ENCODE data around the gene AKNA.
A peak's percentile ranks its signal among the peaks of the same experiment; 100 is the strongest.

Gene AKNA

DNA sequence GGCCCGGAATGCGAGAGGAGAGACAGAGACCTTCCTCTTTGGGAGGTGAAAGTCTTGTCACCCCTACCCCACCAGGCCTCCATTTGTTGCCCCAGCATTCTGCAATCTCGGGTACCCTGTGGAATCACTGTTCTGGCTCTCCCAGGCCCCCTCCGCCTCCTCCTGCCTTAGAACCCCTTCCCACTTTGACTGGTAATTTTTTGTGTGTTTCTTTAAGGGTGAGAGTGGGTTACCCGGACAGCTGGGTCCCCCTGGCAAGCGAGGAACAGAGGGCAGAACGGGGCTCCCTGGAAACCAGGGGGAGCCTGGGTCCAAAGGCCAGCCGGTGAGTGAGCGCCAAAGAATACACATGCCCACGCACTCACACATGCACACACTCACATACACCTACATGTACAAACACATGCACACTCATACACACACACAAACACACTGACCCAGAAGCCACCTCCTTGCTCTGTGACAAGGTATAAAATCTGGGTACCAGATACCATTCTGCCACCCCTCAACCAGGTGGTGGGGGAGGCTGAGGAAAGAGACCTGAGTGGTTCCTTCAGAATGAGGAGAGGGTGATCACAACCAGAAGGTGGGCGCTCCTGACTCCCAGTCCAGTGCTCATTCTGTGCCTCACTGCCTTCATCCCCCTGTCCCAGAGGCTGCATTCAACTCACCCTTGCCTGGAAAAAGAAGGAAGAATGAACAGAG is 95.7 kb downstream of the AKNA start:
- CTCF ChIA-PET: interaction anchor here (0.8 to 18.7 kb wide), 38 partner anchors 8 to 484 kb away, joined by 3 to 686 read pairs (median 9); partner anchors contain the start of genes AMBP, COL27A1 and KIF12
- no peak overlapping the region for H3K4me3 ChIP-seq (ENCODE audit: low read depth, low read length)
- POLR2A ChIA-PET: no interaction called here
- DNase-seq (ENCODE audit: low read depth, low spot score): no peak
- TF ChIP-seq, protein P1, sequence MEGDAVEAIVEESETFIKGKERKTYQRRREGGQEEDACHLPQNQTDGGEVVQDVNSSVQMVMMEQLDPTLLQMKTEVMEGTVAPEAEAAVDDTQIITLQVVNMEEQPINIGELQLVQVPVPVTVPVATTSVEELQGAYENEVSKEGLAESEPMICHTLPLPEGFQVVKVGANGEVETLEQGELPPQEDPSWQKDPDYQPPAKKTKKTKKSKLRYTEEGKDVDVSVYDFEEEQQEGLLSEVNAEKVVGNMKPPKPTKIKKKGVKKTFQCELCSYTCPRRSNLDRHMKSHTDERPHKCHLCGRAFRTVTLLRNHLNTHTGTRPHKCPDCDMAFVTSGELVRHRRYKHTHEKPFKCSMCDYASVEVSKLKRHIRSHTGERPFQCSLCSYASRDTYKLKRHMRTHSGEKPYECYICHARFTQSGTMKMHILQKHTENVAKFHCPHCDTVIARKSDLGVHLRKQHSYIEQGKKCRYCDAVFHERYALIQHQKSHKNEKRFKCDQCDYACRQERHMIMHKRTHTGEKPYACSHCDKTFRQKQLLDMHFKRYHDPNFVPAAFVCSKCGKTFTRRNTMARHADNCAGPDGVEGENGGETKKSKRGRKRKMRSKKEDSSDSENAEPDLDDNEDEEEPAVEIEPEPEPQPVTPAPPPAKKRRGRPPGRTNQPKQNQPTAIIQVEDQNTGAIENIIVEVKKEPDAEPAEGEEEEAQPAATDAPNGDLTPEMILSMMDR (IDR thresholded peaks at IDR 0.05; ENCODE audit: insufficient read depth, low read length, missing control alignments): no peak

DNA sequence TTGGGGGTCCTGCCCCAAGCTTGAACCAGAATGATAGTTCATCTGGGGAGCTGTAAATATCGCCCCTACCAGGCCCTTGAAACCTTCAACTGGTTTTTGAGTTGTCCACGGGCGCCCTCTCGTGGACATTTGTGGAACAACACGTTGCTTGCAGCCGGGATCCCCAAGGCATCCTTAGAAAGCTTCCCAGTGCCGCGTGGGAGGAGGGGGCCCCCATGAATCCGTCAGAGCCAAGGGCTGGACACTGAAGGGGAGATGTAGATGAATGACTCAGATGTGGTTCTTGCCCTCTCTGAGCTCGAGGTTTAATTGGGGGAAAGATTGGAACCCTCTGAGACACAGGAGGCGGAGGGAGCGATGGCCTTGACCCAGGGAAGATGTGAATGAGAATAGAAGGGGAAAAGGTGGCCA is 96.7 kb downstream of the AKNA start:
- CTCF ChIA-PET: interaction anchor here (0.7 to 18.7 kb wide), 67 partner anchors 9 to 554 kb away, joined by 3 to 686 read pairs (median 6); partner anchors contain the start of genes AMBP, COL27A1 and KIF12
- TF ChIP-seq, protein P1 (IDR thresholded peaks at IDR 0.05; ENCODE audit: insufficient read depth, low read length, missing control alignments): peak; percentile 74
- POLR2A ChIA-PET: interaction anchor here (0.7 to 1.1 kb wide), 3 partner anchors 27 to 183 kb away, joined by 3 to 7 read pairs (median 3); no protein-coding TSS in a partner anchor
- H3K4me3 ChIP-seq (ENCODE audit: low read depth, low read length): no peak overlapping the region
- DNase-seq (ENCODE audit: low read depth, low spot score): no peak

DNA sequence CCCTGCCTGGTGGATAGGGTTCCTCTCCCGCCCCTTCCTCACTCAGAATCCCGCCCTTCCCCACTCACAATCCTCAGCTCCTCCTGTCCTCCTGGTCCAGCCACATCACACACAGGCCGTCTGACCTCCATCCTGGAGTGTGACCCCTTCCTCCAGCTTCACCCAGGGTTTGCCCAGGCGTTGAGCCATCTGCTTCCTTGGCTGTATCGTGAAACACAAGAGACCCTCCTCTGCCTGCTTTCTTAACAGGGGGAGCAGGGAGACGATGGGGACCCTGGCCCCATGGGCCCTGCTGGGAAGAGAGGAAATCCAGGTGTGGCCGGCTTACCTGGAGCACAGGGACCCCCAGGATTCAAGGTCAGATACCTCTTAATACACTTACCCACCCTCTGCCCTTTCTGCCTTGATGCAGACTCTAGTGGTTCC is 97.2 kb downstream of the AKNA start:
- TF ChIP-seq, protein P1 (IDR thresholded peaks at IDR 0.05; ENCODE audit: insufficient read depth, low read length, missing control alignments): no peak
- ChIA-PET POLR2A (interaction anchor here (1.0 to 1.1 kb wide), 2 partner anchors 26 to 183 kb away, joined by 3 to 7 read pairs; no protein-coding TSS in a partner anchor), CTCF (interaction anchor here (0.9 to 18.7 kb wide), 64 partner anchors 9 to 553 kb away, joined by 3 to 686 read pairs (median 6); partner anchors contain the start of genes AMBP, COL27A1 and KIF12)
- no peak overlapping the region for H3K4me3 ChIP-seq (ENCODE audit: low read depth, low read length)
- DNase-seq (ENCODE audit: low read depth, low spot score): no peak

DNA sequence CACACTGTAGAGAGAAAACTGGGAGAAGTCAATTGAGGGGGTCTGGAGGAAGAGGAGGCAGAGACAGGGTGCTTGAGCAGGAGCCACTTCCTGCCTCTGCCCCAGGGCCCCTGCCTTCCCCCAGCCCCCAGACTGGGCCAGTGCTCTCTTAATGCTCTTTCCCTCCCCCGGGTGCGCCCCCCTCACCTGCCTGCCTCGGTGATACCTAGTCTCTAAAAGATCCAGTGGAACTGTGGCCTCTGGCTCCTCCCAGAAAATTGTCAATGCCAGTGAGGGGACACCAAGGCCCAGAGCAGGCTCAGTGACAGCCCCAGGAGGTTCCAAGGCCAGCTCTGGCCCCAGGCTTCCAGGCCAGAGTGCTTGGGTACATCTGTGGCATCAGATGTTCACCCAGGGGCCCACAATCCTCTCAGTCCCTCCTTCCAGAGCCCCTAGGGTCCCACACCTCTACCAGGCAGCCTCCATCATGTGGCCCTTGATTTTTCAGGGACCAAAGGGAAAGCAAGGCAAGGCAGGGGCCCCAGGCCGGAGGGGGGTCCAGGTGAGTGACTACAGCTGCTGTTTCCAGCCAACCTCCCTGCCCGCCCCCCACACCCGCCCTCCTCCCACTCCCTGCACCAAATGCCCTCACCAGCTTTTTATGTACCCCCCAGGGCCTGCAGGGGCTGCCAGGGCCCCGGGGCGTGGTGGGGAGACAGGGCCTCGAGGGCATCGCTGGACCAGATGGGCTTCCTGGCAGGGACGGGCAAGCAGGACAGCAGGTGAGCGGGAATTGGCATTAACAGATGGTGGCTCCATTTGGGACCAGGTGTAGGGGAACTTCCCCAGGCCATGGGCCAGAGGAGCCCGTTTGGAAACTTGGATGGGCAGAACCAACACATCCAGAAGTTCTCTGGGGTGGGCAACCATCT is 98.0 kb downstream of the AKNA start:
- H3K4me3 ChIP-seq (ENCODE audit: low read depth, low read length): no peak overlapping the region
- ChIA-PET POLR2A (no interaction called here), CTCF (interaction anchor here (0.9 to 18.7 kb wide), 36 partner anchors 9 to 552 kb away, joined by 3 to 686 read pairs (median 9); partner anchors contain the start of genes AMBP, COL27A1 and KIF12)
- TF ChIP-seq, protein P1 (IDR thresholded peaks at IDR 0.05; ENCODE audit: insufficient read depth, low read length, missing control alignments): no peak
- DNase-seq (ENCODE audit: low read depth, low spot score): no peak

DNA sequence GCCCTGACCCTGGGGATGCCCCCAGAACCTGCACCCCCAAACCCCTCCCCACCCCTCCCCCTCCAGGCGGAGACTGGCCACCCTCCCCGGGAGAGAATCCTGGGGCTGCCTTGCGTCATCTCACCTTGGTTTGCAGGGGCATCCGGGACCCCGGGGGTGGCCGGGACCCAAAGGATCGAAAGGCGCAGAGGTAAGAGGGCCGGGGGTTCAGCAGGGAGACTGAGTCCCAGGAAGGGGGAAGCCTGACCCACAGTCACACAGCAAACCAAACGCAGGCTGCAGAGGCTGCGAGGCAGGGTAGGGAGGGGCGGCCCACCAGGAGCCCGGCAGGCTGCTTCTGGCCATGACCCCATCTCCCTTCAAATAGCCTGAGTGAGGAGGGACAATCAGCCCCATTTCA is 98.7 kb downstream of the AKNA start:
- TF ChIP-seq, protein P1 (IDR thresholded peaks at IDR 0.05; ENCODE audit: insufficient read depth, low read length, missing control alignments): no peak
- ChIA-PET CTCF (interaction anchor here (1.2 to 18.7 kb wide), 14 partner anchors 8 to 206 kb away, joined by 3 to 686 read pairs (median 24); partner anchors contain the start of gene COL27A1), POLR2A (interaction anchor here (1.1 kb wide), 1 partner anchor 131 kb away, joined by 3 read pairs; no protein-coding TSS in a partner anchor)
- no peak overlapping the region for H3K4me3 ChIP-seq (ENCODE audit: low read depth, low read length)
- DNase-seq (ENCODE audit: low read depth, low spot score): no peak

Measured in AG04449 (cell line).